Activated CD4-positive, alpha-beta T cell treated with anti-CD3 and anti-CD28 coated beads for 24 hours (primary cell): ENCODE data around the gene STIMATE.

ENCODE experiments used
- DNase-seq, 2 donors: peaks; one replicate each; pipeline ENCODE4 v3.0.0-alpha.2; 2020; ENCODE audit warnings: low read depth in 2 of 2

The STIMATE gene

GRCh38 chr3:52841981-52842340 lies 55.4 kb downstream of the STIMATE start:
- no peak for DNase-seq

GRCh38 chr3:52841211-52841980 lies 56.0 kb downstream of the STIMATE start:
- DNase-seq, result no peak

- no peak for DNase-seq
Observed at GRCh38 chr3:52839892-52840545, 57.3 kb downstream of the STIMATE start.

GRCh38 chr3:52839268-52839575 lies 58.1 kb downstream of the STIMATE start:
- DNase-seq, result no peak

GRCh38 chr3:52838561-52839267 lies 58.6 kb downstream of the STIMATE start:
- DNase-seq, result no peak

- DNase-seq, result no peak
Observed at GRCh38 chr3:52836986-52837385, 60.4 kb downstream of the STIMATE start.

GRCh38 chr3:52836471-52836845 lies 60.9 kb downstream of the STIMATE start:
- DNase-seq, result no peak

- no peak for DNase-seq
Observed at GRCh38 chr3:52835766-52836470, 61.4 kb downstream of the STIMATE start.

GRCh38 chr3:52834871-52835501 lies 62.4 kb downstream of the STIMATE start, which contains the start of gene MUSTN1:
MUSTN1 (minus strand) TSS chr3:52835019; CDS start chr3:52834948, 71 bp downstream.
- DNase-seq, result no peak

GRCh38 chr3:52833202-52833601 lies 64.1 kb downstream of the STIMATE start:
- no peak for DNase-seq

- no peak for DNase-seq
Observed at GRCh38 chr3:52831500-52832301, 65.6 kb downstream of the STIMATE start.

GRCh38 chr3:52830535-52831258 lies 66.7 kb downstream of the STIMATE start, which contains the start of gene ITIH4:
ITIH4 (minus strand) TSS chr3:52830672; CDS start chr3:52830642, 30 bp downstream.
- no peak for DNase-seq

GRCh38 chr3:52829906-52830463 lies 67.4 kb downstream of the STIMATE start:
- no peak for DNase-seq

- no peak for DNase-seq
Observed at GRCh38 chr3:52829482-52829881, 67.9 kb downstream of the STIMATE start.

GRCh38 chr3:52827866-52828376 lies 69.4 kb downstream of the STIMATE start:
- DNase-seq, result no peak

- DNase-seq, result no peak
Observed at GRCh38 chr3:52827441-52827840, 69.9 kb downstream of the STIMATE start.

GRCh38 chr3:52824037-52824436 lies 73.3 kb downstream of the STIMATE start:
- DNase-seq, result no peak

- DNase-seq, result no peak
Observed at GRCh38 chr3:52822363-52822762, 75.0 kb downstream of the STIMATE start.

- peak; percentile 2 to 17 for DNase-seq
Observed at GRCh38 chr3:52820736-52821135, 76.6 kb downstream of the STIMATE start.

GRCh38 chr3:52819936-52820335 lies 77.4 kb downstream of the STIMATE start:
- no peak for DNase-seq
